Stimulated activated CD4-positive, alpha-beta T cell treated with anti-CD3 and anti-CD28 coated beads, Interleukin-12 subunit alpha, Interleukin-12 subunit beta, amount 100 ng/mL, for 24 hours (primary cell): ENCODE results near the gene ZNF777.
"Not testable (repeated sequence)": the region's sequence is repeated elsewhere in the genome, so short reads cannot be mapped to it uniquely, and the experiment has no call there.

Source experiments
- DNase-seq, 2 experiments: peaks; one replicate each; pipeline ENCODE4 v3.0.0-alpha.2; 2020; ENCODE audit warnings: low read depth in 2 of 2

The ZNF777 gene

DNA sequence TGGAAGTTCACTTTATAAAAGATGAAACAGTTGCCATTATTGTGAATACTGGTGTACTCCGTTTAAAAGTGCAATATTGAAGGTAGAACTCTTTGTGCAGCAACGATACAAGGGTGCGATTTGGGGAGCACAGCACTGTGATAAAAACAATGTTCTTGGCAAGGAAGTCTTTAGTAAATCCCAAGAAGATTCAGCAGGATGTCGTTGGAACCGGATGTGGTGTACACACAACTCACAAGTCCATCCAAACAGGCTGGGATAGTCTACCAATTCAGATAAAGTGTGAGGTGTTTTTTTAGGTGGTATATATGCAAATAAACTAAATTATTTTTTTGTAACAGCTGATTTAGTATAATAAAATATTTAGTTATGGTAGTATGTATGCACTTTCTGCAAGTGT, 46.7 kb downstream of the ZNF777 start:
- no peak for DNase-seq

DNA sequence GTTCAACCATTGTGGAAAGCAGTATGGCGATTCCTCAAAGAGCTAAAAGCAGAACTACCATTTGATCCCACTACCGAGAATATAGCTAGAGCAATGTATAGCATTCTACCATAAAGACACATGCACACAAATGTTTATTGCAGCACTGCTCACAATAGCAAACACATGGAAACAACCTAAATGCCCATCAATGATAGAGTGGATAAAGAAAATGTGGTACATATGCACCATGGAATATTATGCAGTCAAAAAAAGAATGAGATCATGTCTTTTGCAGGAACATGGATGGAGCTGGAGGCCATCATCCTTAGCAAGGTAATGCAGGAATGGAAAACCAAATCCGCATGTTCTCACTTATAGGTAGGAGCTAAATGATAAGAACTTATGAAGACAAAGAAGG, 47.8 kb downstream of the ZNF777 start:
- not testable (repeated sequence) for DNase-seq

DNA sequence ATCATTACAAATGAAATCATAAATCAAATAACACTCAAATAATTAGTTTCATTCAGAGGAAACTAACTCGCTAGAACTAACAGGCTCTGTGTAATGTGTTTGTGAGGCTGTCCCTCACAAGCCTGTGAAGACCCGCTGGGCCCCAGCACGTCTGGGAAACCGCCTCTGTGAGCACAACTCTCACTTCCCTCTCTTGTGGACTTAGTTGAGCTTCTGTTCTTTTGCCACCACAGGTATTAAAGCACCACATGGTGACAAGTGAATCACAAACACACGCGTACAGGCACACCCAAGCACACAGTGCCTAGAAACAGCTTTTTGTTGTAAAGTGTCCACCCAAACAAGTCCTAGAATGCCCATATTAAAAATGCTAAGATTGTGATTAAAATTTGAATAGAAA, 51.0 kb downstream of the ZNF777 start:
- no peak for DNase-seq

DNA sequence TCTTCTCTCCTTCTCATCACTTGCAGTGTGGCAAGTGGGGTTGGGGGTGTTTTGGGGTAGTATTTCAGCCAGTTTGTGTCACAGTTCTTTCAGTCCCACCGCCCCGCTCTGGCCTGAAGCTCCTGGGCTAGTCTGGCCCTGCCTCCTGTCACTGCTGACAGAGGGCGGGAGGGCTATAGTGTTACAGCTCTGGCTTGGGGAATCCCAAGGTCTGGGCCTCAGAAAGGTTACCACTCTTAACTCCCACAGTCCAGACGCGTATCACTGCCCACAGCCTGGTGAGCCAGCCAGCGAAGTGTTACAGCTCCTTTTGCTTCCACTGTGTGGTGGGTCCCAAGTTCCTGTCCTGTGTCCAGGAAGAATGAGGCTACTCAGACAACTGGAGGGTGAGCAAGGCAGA, 56.0 kb downstream of the ZNF777 start:
- no peak for DNase-seq

DNA sequence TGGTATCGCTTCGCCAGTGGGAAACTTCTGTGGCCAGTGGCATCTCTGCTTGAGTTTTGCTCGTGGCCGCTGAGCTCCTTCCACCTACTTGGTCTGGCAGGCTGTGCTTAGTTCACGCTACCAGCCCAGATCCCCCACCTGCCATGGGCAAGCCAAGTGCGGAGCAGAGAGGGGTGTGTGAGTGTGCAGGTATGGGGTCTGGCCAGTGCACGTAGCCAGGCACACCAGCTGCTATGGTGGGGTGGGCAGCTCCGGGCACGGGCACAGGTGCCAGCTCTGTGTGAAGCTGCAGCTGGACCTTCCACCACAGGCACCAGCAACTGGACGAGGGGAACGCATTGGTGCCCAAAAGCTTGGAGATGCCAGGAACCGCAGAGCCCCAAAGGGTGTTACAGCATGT, 56.5 kb downstream of the ZNF777 start:
- DNase-seq: no peak

DNA sequence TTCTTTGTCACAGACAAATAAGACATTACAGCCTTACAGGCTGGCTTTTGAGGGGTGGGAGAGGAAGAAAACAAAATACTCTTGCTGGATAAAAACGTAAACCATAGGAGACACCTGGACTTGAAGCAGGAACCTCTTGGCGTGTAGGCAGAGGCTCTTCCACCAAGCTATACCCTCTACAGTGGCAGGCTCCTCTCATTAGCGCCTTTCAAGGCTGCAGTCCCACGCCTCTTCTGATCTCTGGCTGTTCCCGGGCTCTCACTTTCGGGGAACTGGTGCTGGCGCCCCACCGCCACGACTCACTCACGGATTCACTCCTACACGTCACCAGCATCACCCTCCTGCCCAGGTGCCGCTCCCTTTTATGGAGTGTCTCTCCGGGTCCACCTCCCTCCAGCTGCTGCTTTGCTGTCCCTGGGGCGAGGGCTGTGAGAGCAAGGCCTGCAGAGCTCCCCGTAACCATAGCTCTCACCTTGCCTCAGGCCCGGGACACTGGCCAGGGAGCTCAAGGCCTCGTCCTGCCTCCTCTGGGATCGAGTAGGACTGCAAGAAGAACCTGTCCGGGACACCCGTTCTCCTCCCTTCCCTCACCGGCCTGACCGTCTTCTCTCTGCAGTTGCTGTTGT, 62.6 kb downstream of the ZNF777 start:
- no peak for DNase-seq

DNA sequence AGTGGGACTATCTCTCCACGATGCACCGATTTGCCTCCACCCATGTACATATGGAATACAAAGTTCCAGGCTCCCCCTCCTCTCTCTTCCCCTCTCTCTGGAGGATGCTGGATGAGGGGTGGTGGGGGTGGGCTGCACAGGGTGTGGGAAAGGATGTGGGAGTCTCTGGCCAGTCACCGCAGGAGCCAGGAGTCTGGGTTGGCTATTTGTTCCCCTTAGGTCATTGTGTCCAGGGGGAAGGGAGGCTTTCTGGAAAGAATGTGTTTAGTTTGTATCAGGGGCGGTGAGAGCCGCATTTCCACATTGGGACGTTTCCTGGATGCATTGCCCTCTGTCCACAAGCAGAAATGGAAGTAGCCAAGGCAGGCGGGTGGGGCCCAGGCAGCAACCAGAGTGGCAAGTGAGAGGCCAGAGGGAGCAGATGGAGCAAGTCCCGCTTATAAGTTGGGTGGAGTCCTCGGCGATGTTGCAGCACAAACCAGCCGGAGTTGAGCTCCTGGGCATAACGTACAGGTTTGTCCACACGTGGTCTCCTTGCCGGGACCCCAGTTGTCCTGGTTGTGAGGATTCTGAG, 63.3 kb downstream of the ZNF777 start:
- DNase-seq: no peak

DNA sequence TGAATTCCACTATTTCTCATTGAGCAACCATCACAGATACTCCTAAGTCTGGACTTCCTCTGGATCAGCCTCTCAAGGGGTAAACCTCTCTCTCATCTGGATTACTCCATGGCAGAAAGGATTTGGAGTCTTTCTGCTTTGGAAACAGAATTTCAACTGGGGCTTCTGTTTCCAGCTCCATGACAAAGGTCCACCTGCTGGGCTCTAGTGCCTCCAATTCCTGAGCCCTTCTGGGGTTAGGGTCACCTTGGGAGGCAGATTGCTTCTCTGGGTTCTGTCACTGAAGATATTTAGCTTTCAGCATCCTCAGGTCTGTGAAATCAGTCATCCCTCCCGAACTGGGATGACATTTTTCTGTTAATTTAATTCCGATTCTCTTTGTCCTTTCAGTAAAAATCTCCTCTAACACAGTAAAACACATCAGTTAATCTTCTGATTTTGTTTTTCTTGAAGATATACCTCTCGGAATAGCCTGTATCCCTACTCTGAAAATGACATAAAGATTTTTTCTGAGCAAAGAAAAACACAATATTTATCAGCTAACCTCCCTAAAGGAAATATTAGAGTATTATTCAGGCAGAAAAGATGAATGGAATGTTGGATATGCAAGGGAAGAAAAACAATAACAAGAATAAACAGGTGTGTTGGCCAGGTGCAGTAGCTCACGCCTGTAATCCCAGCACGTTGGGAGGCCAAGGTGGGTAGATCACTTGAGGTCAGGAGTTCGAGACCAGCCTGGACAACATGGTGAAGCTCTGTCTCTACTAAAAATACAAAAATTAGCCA, 72.1 kb downstream of the ZNF777 start:
- DNase-seq: not testable (repeated sequence)

DNA sequence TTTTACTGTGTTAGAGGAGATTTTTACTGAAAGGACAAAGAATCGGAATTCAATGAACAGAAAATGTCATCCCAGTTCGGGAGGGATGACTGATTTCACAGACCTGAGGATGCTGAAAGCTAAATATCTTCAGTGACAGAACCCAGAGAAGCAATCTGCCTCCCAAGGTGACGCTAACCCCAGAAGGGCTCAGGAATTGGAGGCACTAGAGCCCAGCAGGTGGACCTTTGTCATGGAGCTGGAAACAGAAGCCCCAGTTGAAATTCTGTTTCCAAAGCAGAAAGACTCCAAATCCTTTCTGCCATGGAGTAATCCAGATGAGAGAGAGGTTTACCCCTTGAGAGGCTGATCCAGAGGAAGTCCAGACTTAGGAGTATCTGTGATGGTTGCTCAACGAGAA, 74.3 kb downstream of the ZNF777 start:
- DNase-seq: not testable (repeated sequence)

DNA sequence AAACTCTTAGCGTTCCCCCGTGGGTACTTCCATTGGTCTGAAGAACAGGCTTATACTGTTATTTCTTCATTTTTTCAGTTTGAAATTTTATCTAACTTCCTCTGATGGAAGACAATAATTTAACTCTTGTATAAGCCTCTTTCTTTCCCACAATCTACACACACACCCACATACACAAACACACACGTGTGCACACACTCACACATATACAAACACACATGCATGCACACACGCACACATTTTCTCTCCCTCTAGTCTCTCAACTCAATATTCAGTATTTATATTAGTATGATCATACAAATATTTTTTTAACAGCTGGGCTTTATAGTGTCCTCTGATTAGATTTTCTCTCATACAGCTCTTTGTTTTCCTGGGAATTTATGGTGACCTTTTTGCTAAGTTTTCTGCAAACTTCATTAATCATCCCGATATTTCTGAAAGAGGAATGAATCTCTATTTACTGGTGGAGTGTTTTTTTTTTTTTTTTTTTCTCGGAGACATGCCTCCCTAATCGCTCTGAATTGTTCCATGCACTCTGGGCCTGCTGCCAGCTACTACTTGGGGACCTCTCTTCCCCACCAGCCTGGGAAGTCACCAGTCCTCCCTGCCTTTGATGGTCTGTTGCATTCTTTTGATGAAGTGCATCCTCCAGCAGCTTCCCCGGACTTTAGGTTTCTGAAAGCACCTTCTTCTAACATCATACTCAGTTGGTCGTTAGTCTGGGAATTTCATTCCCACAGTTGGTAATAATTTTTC, 75.5 kb downstream of the ZNF777 start:
- DNase-seq: no peak
